ENCODE data around the gene CAMK1. TPM values are rescaled to one million over a fixed set of nuclear protein-coding genes. Genes with fewer than 3 reads are reported as not detected.

Gene CAMK1
- total RNA-seq, 1 donor from 2014 or later, result 18.0 TPM

GRCh38 chr3:9721700-9722060 is 48.1 kb downstream of the CAMK1 start:
- H3K27me3 ChIP-seq (ENCODE audit: control insufficient read depth, insufficient read depth, low read length), result peaks cover 9% of the 10 kb centered on the region
- no peaks in the 10 kb centered on the region for H3K36me3 ChIP-seq (ENCODE audit: control insufficient read depth, insufficient read depth, low read length)
- no peak for DNase-seq (ENCODE audit: low read depth)
- no peak overlapping the region for H3K4me3 ChIP-seq (ENCODE audit: low read depth, low read length)
- no peak for TF ChIP-seq CTCF (IDR thresholded peaks at IDR 0.05; ENCODE audit: insufficient read depth, low read length, poor library complexity, severe bottlenecking)

- Histone ChIP-seq H3K4me3 (ENCODE audit: low read depth, low read length) (no peak overlapping the region), H3K27me3 (ENCODE audit: control insufficient read depth, insufficient read depth, low read length) (peaks cover 9% of the 10 kb centered on the region), H3K36me3 (ENCODE audit: control insufficient read depth, insufficient read depth, low read length) (no peaks in the 10 kb centered on the region)
- no peak for DNase-seq (ENCODE audit: low read depth)
- no peak for TF ChIP-seq CTCF (IDR thresholded peaks at IDR 0.05; ENCODE audit: insufficient read depth, low read length, poor library complexity, severe bottlenecking)
These were observed 48.6 kb downstream of the CAMK1 start for GRCh38 chr3:9721015-9721699.

GRCh38 chr3:9718118-9718517 is 51.6 kb downstream of the CAMK1 start:
- H3K36me3 ChIP-seq (ENCODE audit: control insufficient read depth, insufficient read depth, low read length), result no peaks in the 10 kb centered on the region
- H3K27me3 ChIP-seq (ENCODE audit: control insufficient read depth, insufficient read depth, low read length), result peaks cover 8% of the 10 kb centered on the region
- no peak for TF ChIP-seq CTCF (IDR thresholded peaks at IDR 0.05; ENCODE audit: insufficient read depth, low read length, poor library complexity, severe bottlenecking)
- no peak overlapping the region for H3K4me3 ChIP-seq (ENCODE audit: low read depth, low read length)
- no peak for DNase-seq (ENCODE audit: low read depth)

GRCh38 chr3:9717563-9717962 is 52.2 kb downstream of the CAMK1 start:
- no peak for DNase-seq (ENCODE audit: low read depth)
- H3K4me3 ChIP-seq (ENCODE audit: low read depth, low read length), result no peak overlapping the region
- no peaks in the 10 kb centered on the region for H3K36me3 ChIP-seq (ENCODE audit: control insufficient read depth, insufficient read depth, low read length)
- TF ChIP-seq CTCF (IDR thresholded peaks at IDR 0.05; ENCODE audit: insufficient read depth, low read length, poor library complexity, severe bottlenecking), result no peak
- peaks cover 8% of the 10 kb centered on the region for H3K27me3 ChIP-seq (ENCODE audit: control insufficient read depth, insufficient read depth, low read length)

- Histone ChIP-seq H3K36me3 (ENCODE audit: control insufficient read depth, insufficient read depth, low read length) (no peaks in the 10 kb centered on the region), H3K4me3 (ENCODE audit: low read depth, low read length) (no peak overlapping the region), H3K27me3 (ENCODE audit: control insufficient read depth, insufficient read depth, low read length) (peaks cover 8% of the 10 kb centered on the region)
- no peak for DNase-seq (ENCODE audit: low read depth)
- no peak for TF ChIP-seq CTCF (IDR thresholded peaks at IDR 0.05; ENCODE audit: insufficient read depth, low read length, poor library complexity, severe bottlenecking)
These were observed 52.8 kb downstream of the CAMK1 start for GRCh38 chr3:9716801-9717555.
